Stimulated activated CD4-positive, alpha-beta T cell treated with anti-CD3 and anti-CD28 coated beads, Interleukin-4, amount 100 ng/mL, for 1 hour (primary cell): ENCODE results near the gene PDE8B.
"Not testable (repeated sequence)": the region's sequence is repeated elsewhere in the genome, so short reads cannot be mapped to it uniquely, and the experiment has no call there.

Experiments
- DNase-seq: peaks from one replicate; pipeline ENCODE4 v3.0.0-alpha.2; 2020

Gene PDE8B

GRCh38 chr5:77461287-77461686 lies 250.8 kb downstream of the PDE8B start:
- no peak for DNase-seq

GRCh38 chr5:77463905-77464304 lies 253.4 kb downstream of the PDE8B start:
- no peak for DNase-seq

- DNase-seq: not testable (repeated sequence)
Observed at GRCh38 chr5:77468875-77469274, 258.4 kb downstream of the PDE8B start.

GRCh38 chr5:77475041-77475440 lies 264.6 kb downstream of the PDE8B start:
- not testable (repeated sequence) for DNase-seq
